ENCODE results near the gene CNTNAP2. TPM values are rescaled to one million over a fixed set of nuclear protein-coding genes. Genes with fewer than 3 reads are reported as not detected.

CNTNAP2 gene
- polyA plus RNA-seq, 4 donors: 0.54 to 10.1 (median 2.6) TPM

DNA sequence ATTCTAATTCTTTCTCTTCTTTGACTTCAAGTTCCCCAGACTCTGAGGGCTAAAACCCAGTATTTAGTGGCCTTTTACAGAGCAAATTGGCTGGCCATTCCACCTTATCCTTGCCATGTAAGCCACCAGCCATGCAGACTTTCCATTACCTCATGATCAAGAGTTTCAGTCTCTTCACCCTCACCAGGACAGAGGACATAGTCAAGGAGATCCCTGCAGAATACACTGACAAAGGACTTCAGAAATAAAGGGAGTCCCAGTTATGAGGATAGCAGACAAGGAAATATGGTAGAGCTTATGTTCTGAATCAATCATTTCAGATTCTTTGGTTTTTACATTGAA, 1393.6 kb downstream of the CNTNAP2 start:
- no peaks in the 10 kb centered on the region for H3K9me3 ChIP-seq (ENCODE audit: control insufficient read depth in 2 of 2, insufficient read depth in 1 of 2, low read depth in 1 of 2, low read length in 1 of 2)
- H3K27me3 ChIP-seq (ENCODE audit: control insufficient read depth in 3 of 3, insufficient read depth in 3 of 3, low read length in 3 of 3): no peaks in the 10 kb centered on the region
- FAIRE-seq: no peak
- H3K36me3 ChIP-seq (ENCODE audit: control insufficient read depth in 3 of 3, insufficient read depth in 2 of 3, low read depth in 1 of 3, low read length in 3 of 3): no peaks in the 10 kb centered on the region
- no peak overlapping the region for H3K4me3 ChIP-seq (ENCODE audit: low read depth in 1 of 3, low read length in 3 of 3)
- no peaks in the 10 kb centered on the region for H3K4me1 ChIP-seq (ENCODE audit: control insufficient read depth in 3 of 3, insufficient read depth in 2 of 3, low read depth in 1 of 3, low read length in 2 of 3)
- H3K27ac ChIP-seq (ENCODE audit: low read depth in 1 of 3, low read length in 2 of 3): no peak overlapping the region
- no peak for DNase-seq

DNA sequence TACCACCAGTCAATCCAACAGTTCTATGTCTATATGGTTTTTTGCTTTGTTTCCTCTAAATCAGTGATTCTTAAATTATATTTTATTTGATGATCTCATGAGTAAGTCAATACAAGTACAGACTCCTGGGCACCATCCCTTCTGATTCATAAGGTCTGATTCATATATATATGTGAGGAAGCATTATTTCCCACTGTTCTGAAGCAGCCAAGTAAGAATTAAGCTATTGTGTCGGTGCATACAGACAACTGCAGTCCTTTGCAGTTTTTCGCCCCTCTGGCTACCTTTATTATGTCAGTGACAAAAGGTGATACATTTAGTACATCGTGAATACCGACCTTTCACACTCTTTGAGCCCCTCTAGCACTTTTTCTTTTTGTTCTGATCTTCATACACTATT, 1394.3 kb downstream of the CNTNAP2 start:
- DNase-seq (no peak), FAIRE-seq (no peak)
- no peaks in the 10 kb centered on the region for H3K9me3 ChIP-seq (ENCODE audit: control insufficient read depth in 2 of 2, insufficient read depth in 1 of 2, low read depth in 1 of 2, low read length in 1 of 2)
- H3K27me3 ChIP-seq (ENCODE audit: control insufficient read depth in 3 of 3, insufficient read depth in 3 of 3, low read length in 3 of 3): no peaks in the 10 kb centered on the region
- H3K4me1 ChIP-seq (ENCODE audit: control insufficient read depth in 3 of 3, insufficient read depth in 2 of 3, low read depth in 1 of 3, low read length in 2 of 3): no peaks in the 10 kb centered on the region
- WGBS, 3 donors: 66 to 80% (median 70%) methylated on average over 4 of the region's 4 CpGs
- no peak overlapping the region for H3K4me3 ChIP-seq (ENCODE audit: low read depth in 1 of 3, low read length in 3 of 3)
- no peak overlapping the region for H3K27ac ChIP-seq (ENCODE audit: low read depth in 1 of 3, low read length in 2 of 3)
- H3K36me3 ChIP-seq (ENCODE audit: control insufficient read depth in 3 of 3, insufficient read depth in 2 of 3, low read depth in 1 of 3, low read length in 3 of 3): no peaks in the 10 kb centered on the region

DNA sequence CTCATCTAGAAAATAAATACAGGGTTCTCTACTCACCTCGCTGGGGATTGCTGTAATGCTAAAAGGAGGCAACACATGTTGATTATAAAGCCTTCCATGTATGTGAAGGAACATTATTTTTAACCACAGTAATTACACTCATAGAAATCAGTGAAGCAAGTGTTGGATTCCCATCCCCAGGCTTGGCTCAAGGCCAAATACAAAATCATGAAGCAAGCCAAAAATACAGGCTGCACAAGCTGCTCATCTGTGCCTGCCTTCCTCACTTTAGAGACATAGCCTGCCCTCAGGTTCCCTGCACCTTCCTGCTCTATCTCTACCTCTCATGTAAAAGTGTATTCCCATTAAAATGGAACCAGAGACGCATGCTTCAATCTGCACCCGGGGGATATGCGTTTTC, 1396.8 kb downstream of the CNTNAP2 start:
- H3K9me3 ChIP-seq (ENCODE audit: control insufficient read depth in 2 of 2, insufficient read depth in 1 of 2, low read depth in 1 of 2, low read length in 1 of 2): no peaks in the 10 kb centered on the region
- H3K4me1 ChIP-seq (ENCODE audit: control insufficient read depth in 3 of 3, insufficient read depth in 2 of 3, low read depth in 1 of 3, low read length in 2 of 3): no peaks in the 10 kb centered on the region
- 62 to 67% (median 65%) methylated on average over 4 of the region's 4 CpGs for WGBS, 3 donors
- H3K36me3 ChIP-seq (ENCODE audit: control insufficient read depth in 3 of 3, insufficient read depth in 2 of 3, low read depth in 1 of 3, low read length in 3 of 3): no peaks in the 10 kb centered on the region
- H3K4me3 ChIP-seq (ENCODE audit: low read depth in 1 of 3, low read length in 3 of 3): no peak overlapping the region
- no peaks in the 10 kb centered on the region for H3K27me3 ChIP-seq (ENCODE audit: control insufficient read depth in 3 of 3, insufficient read depth in 3 of 3, low read length in 3 of 3)
- no peak for FAIRE-seq
- DNase-seq: no peak
- H3K27ac ChIP-seq (ENCODE audit: low read depth in 1 of 3, low read length in 2 of 3): no peak overlapping the region

DNA sequence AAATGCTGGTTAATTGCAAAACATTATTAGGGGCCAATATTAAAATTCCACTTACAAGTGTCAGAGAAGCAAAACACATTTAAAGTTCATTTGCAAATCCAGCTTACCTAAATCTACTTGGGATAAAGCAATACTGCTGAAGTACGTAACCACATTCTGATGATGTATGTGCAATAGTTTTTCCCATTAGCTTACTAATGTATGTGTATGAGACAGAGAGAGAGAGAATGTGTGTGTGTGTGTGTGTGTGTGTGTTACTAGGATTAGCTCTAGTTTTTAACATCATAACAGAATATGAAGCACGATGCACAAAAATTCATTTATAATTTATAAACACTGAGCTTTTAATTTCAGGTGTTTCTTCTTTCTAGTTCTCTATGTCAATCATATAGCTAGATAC, 1399.8 kb downstream of the CNTNAP2 start:
- H3K27me3 ChIP-seq (ENCODE audit: control insufficient read depth in 3 of 3, insufficient read depth in 3 of 3, low read length in 3 of 3): no peaks in the 10 kb centered on the region
- WGBS, 3 donors: 89 to 94% (median 89%) methylated on average over 2 of the region's 2 CpGs
- no peak overlapping the region for H3K4me3 ChIP-seq (ENCODE audit: low read depth in 1 of 3, low read length in 3 of 3)
- peaks cover 0 to 2% of the 10 kb centered on the region in 2 donors for H3K9me3 ChIP-seq (ENCODE audit: control insufficient read depth in 2 of 2, insufficient read depth in 1 of 2, low read depth in 1 of 2, low read length in 1 of 2)
- no peak overlapping the region for H3K27ac ChIP-seq (ENCODE audit: low read depth in 1 of 3, low read length in 2 of 3)
- FAIRE-seq (no peak), DNase-seq (no peak)
- H3K4me1 ChIP-seq (ENCODE audit: control insufficient read depth in 3 of 3, insufficient read depth in 2 of 3, low read depth in 1 of 3, low read length in 2 of 3): no peaks in the 10 kb centered on the region
- H3K36me3 ChIP-seq (ENCODE audit: control insufficient read depth in 3 of 3, insufficient read depth in 2 of 3, low read depth in 1 of 3, low read length in 3 of 3): no peaks in the 10 kb centered on the region

DNA sequence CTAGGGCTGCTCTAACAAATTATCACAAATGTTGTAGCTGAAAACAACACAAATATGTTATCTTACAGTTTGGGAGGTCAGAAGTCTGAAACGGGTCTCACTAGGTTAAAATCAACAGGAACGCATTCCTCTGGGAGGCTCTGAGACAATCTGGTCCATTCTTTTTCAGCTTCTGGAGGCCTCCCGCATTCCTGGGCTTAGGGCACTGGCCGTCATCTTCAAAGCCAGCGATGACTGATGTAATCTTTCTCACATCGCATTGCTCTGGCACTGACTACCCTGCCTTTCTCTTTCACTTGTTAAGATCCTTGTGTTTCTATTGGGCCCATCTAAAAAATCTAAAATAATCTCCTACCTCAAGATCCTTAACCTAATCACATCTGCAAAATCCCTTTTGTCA, 1402.5 kb downstream of the CNTNAP2 start:
- Histone ChIP-seq H3K4me1 (ENCODE audit: control insufficient read depth in 3 of 3, insufficient read depth in 2 of 3, low read depth in 1 of 3, low read length in 2 of 3) (no peaks in the 10 kb centered on the region), H3K27me3 (ENCODE audit: control insufficient read depth in 3 of 3, insufficient read depth in 3 of 3, low read length in 3 of 3) (no peaks in the 10 kb centered on the region), H3K4me3 (ENCODE audit: low read depth in 1 of 3, low read length in 3 of 3) (no peak overlapping the region), H3K9me3 (ENCODE audit: control insufficient read depth in 2 of 2, insufficient read depth in 1 of 2, low read depth in 1 of 2, low read length in 1 of 2) (peaks cover 0 to 2% of the 10 kb centered on the region in 2 donors), H3K27ac (ENCODE audit: low read depth in 1 of 3, low read length in 2 of 3) (no peak overlapping the region), H3K36me3 (ENCODE audit: control insufficient read depth in 3 of 3, insufficient read depth in 2 of 3, low read depth in 1 of 3, low read length in 3 of 3) (no peaks in the 10 kb centered on the region)
- FAIRE-seq (no peak), DNase-seq (no peak)
- 74 to 78% (median 74%) methylated on average over 6 of the region's 6 CpGs for WGBS, 3 donors

DNA sequence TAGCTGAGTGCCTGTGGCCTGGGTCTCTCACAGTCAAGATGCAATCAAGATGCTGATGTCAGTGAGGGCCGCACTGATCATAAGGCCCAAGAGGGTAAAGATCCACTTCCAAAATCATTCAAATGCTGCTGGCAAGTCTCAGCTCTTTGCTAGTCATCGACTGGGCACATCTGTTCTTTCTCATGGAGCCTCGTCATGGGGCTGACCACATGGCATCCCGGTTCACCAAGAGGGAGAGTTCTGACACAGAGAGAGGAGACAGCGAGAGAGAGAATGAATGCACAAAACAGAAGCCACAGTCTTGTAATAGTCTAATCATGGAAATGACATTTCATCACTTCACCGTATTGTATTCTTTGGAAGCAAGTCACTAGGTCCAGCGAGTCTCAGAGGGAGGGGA, 1406.5 kb downstream of the CNTNAP2 start:
- no peak overlapping the region for H3K27ac ChIP-seq (ENCODE audit: low read depth in 1 of 3, low read length in 2 of 3)
- 75 to 78% (median 75%) methylated on average over 7 of the region's 7 CpGs for WGBS, 3 donors
- H3K4me3 ChIP-seq (ENCODE audit: low read depth in 1 of 3, low read length in 3 of 3): no peak overlapping the region
- no peaks in the 10 kb centered on the region for H3K27me3 ChIP-seq (ENCODE audit: control insufficient read depth in 3 of 3, insufficient read depth in 3 of 3, low read length in 3 of 3)
- no peak for FAIRE-seq
- DNase-seq: no peak
- H3K9me3 ChIP-seq (ENCODE audit: control insufficient read depth in 2 of 2, insufficient read depth in 1 of 2, low read depth in 1 of 2, low read length in 1 of 2): peaks cover 0 to 2% of the 10 kb centered on the region in 2 donors
- H3K36me3 ChIP-seq (ENCODE audit: control insufficient read depth in 3 of 3, insufficient read depth in 2 of 3, low read depth in 1 of 3, low read length in 3 of 3): no peaks in the 10 kb centered on the region
- no peaks in the 10 kb centered on the region for H3K4me1 ChIP-seq (ENCODE audit: control insufficient read depth in 3 of 3, insufficient read depth in 2 of 3, low read depth in 1 of 3, low read length in 2 of 3)

DNA sequence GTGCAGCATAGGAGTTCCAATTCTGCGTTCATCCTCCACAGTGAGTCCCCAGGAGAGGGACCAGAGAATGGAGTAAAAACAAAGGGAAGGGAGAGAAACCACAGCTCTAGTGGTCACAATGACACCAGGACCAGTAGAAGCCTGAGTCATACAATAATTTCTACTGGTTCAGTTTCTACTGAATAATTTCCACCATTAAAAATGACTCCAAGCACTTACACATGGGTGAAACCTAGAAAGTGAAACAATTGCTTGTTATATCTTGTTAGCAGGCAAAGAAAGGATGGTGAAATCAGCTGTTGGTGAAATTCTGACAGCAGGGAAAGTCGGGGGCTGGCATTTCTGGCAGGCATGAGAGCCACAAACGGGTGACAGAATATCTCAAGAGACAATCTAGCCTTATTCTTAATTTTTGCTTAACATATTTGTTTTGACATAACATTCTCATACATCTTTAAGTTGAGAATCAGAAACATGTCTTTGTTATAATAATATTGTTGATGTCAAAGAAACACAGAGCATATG, 1408.2 kb downstream of the CNTNAP2 start:
- no peaks in the 10 kb centered on the region for H3K4me1 ChIP-seq (ENCODE audit: control insufficient read depth in 3 of 3, insufficient read depth in 2 of 3, low read depth in 1 of 3, low read length in 2 of 3)
- no peaks in the 10 kb centered on the region for H3K9me3 ChIP-seq (ENCODE audit: control insufficient read depth in 2 of 2, insufficient read depth in 1 of 2, low read depth in 1 of 2, low read length in 1 of 2)
- H3K27ac ChIP-seq (ENCODE audit: low read depth in 1 of 3, low read length in 2 of 3): no peak overlapping the region
- no peaks in the 10 kb centered on the region for H3K36me3 ChIP-seq (ENCODE audit: control insufficient read depth in 3 of 3, insufficient read depth in 2 of 3, low read depth in 1 of 3, low read length in 3 of 3)
- FAIRE-seq: no peak
- no peaks in the 10 kb centered on the region for H3K27me3 ChIP-seq (ENCODE audit: control insufficient read depth in 3 of 3, insufficient read depth in 3 of 3, low read length in 3 of 3)
- no peak overlapping the region for H3K4me3 ChIP-seq (ENCODE audit: low read depth in 1 of 3, low read length in 3 of 3)
- 41 to 53% (median 45%) methylated on average over 3 of the region's 3 CpGs for WGBS, 3 donors
- DNase-seq: no peak

DNA sequence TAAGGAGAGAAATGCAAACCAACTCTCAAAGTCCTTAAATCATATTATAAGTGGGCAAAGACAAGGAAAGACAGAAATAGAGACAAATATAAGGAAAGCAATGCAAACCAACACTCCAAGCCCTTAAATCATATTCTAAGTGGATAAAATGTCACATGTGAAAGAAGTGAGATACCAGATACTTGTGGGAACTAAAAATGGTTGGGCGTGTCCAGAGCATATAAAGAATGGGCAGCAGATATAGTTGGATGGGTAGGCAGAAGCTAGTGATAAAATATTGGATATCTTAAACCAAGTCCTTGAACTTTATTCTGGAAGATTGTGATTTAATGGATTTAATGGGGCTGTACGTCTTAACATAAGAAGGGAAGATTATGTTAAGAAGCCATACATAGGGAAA, 1408.7 kb downstream of the CNTNAP2 start:
- DNase-seq (no peak), FAIRE-seq (no peak)
- Histone ChIP-seq H3K36me3 (ENCODE audit: control insufficient read depth in 3 of 3, insufficient read depth in 2 of 3, low read depth in 1 of 3, low read length in 3 of 3) (no peaks in the 10 kb centered on the region), H3K4me3 (ENCODE audit: low read depth in 1 of 3, low read length in 3 of 3) (no peak overlapping the region), H3K27me3 (ENCODE audit: control insufficient read depth in 3 of 3, insufficient read depth in 3 of 3, low read length in 3 of 3) (no peaks in the 10 kb centered on the region), H3K9me3 (ENCODE audit: control insufficient read depth in 2 of 2, insufficient read depth in 1 of 2, low read depth in 1 of 2, low read length in 1 of 2) (no peaks in the 10 kb centered on the region), H3K27ac (ENCODE audit: low read depth in 1 of 3, low read length in 2 of 3) (no peak overlapping the region), H3K4me1 (ENCODE audit: control insufficient read depth in 3 of 3, insufficient read depth in 2 of 3, low read depth in 1 of 3, low read length in 2 of 3) (no peaks in the 10 kb centered on the region)
- WGBS, 3 donors: 72 to 81% (median 78%) methylated on average over 2 of the region's 2 CpGs

DNA sequence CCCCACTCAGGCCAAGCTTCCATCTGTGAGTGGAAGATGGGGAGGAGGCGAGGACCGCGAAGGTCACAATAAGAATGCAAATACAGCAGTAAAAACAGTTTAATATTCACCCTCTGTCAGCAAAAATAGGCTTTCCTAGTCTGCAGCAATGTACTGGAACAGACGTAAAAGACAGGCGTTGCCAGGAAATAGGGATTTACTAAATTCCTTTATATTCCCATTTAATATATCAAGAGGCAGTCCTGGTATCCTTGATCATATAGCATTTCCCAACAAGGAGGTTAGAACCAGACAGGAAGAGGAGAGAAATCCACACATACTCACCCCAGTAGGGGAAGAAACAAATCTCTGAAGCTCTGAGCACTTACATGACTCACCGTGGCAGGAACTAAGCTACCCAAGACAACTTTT, 1419.1 kb downstream of the CNTNAP2 start:
- H3K9me3 ChIP-seq (ENCODE audit: control insufficient read depth in 2 of 2, insufficient read depth in 1 of 2, low read depth in 1 of 2, low read length in 1 of 2): peaks cover 0 to 1% of the 10 kb centered on the region in 2 donors
- no peaks in the 10 kb centered on the region for H3K4me1 ChIP-seq (ENCODE audit: control insufficient read depth in 3 of 3, insufficient read depth in 2 of 3, low read depth in 1 of 3, low read length in 2 of 3)
- WGBS, 3 donors: 81 to 93% (median 92%) methylated on average over 6 of the region's 6 CpGs
- DNase-seq (no peak), FAIRE-seq (no peak)
- H3K27ac ChIP-seq (ENCODE audit: low read depth in 1 of 3, low read length in 2 of 3): no peak overlapping the region
- H3K36me3 ChIP-seq (ENCODE audit: control insufficient read depth in 3 of 3, insufficient read depth in 2 of 3, low read depth in 1 of 3, low read length in 3 of 3): no peaks in the 10 kb centered on the region
- no peak overlapping the region for H3K4me3 ChIP-seq (ENCODE audit: low read depth in 1 of 3, low read length in 3 of 3)
- H3K27me3 ChIP-seq (ENCODE audit: control insufficient read depth in 3 of 3, insufficient read depth in 3 of 3, low read length in 3 of 3): no peaks in the 10 kb centered on the region

All from small intestine (tissue), 7 donors.